HG02943 (cell line): ENCODE data around the gene MARK4.

ENCODE experiments used
- ATAC-seq: cut with Tn5 transposase; IDR thresholded peaks from one replicate; pipeline ENCODE4 v1.9.1; 2021; ENCODE audit warnings: mild to moderate bottlenecking, low read depth, moderate library complexity; ENCODE audit not compliant: unreplicated experiment

MARK4 gene

GRCh38 chr19:45271098-45271734 is 20.1 kb downstream of the MARK4 start:
- no peak for ATAC-seq

GRCh38 chr19:45271735-45272108 is 20.7 kb downstream of the MARK4 start:
- ATAC-seq, result no peak

GRCh38 chr19:45273521-45273855 is 22.4 kb downstream of the MARK4 start:
- no peak for ATAC-seq

- ATAC-seq, result no peak
Measured at GRCh38 chr19:45275370-45275971, 24.4 kb downstream of the MARK4 start.

GRCh38 chr19:45276284-45276687 is 25.2 kb downstream of the MARK4 start:
- no peak for ATAC-seq

- no peak for ATAC-seq
Measured at GRCh38 chr19:45278087-45278486, 27.0 kb downstream of the MARK4 start.

- ATAC-seq, result no peak
Measured at GRCh38 chr19:45279587-45280192, 28.6 kb downstream of the MARK4 start.

GRCh38 chr19:45280471-45280961 is 29.4 kb downstream of the MARK4 start:
- ATAC-seq, result no peak

GRCh38 chr19:45283443-45284033 is 32.5 kb downstream of the MARK4 start:
- no peak for ATAC-seq

- ATAC-seq, result no peak
Measured at GRCh38 chr19:45290381-45290931, 39.4 kb downstream of the MARK4 start.

- ATAC-seq, result no peak
Measured at GRCh38 chr19:45291834-45292233, 40.8 kb downstream of the MARK4 start.

GRCh38 chr19:45293682-45294081 is 42.6 kb downstream of the MARK4 start:
- ATAC-seq, result no peak

- ATAC-seq, result no peak
Measured at GRCh38 chr19:45294291-45295029, 43.4 kb downstream of the MARK4 start.

GRCh38 chr19:45295873-45296272 is 44.8 kb downstream of the MARK4 start:
- no peak for ATAC-seq

GRCh38 chr19:45296355-45296754 is 45.3 kb downstream of the MARK4 start:
- ATAC-seq, result no peak

- ATAC-seq, result no peak
Measured at GRCh38 chr19:45297674-45298073, 46.6 kb downstream of the MARK4 start.

GRCh38 chr19:45298264-45298663 is 47.2 kb downstream of the MARK4 start:
- ATAC-seq, result no peak

- no peak for ATAC-seq
Measured at GRCh38 chr19:45299719-45300118, 48.6 kb downstream of the MARK4 start.

GRCh38 chr19:45302416-45302815 is 51.3 kb downstream of the MARK4 start:
- ATAC-seq, result no peak

GRCh38 chr19:45303269-45304060 is 52.4 kb downstream of the MARK4 start:
- no peak for ATAC-seq
